Urinary bladder (tissue), 4 donors: ENCODE data around the gene PGAM1. TPM values are rescaled to one million over a fixed set of nuclear protein-coding genes. Genes with fewer than 3 reads are reported as not detected.
"Not testable (repeated sequence)": the region's sequence is repeated elsewhere in the genome, so short reads cannot be mapped to it uniquely, and the experiment has no call there.

Source experiments
- DNase-seq: peaks from one replicate; pipeline ENCODE4 v3.0.0-alpha.2; 2015; ENCODE audit errors: extremely low spot score
- H3K27ac ChIP-seq: one replicate; pipeline ENCODE4 v1.5.1; 2013; ENCODE audit warnings: low read depth, mild to moderate bottlenecking, moderate library complexity
- H3K36me3 ChIP-seq: one replicate; pipeline ENCODE4 v1.6.1; 2013; ENCODE audit warnings: mild to moderate bottlenecking, moderate library complexity; ENCODE audit not compliant: insufficient read depth
- H3K4me1 ChIP-seq: one replicate; pipeline ENCODE4 v1.6.1; 2013; ENCODE audit warnings: mild to moderate bottlenecking, moderate library complexity; ENCODE audit not compliant: insufficient read depth
- H3K4me3 ChIP-seq: one replicate; pipeline ENCODE4 v1.5.1; 2013; ENCODE audit warnings: low read depth, low read length
- WGBS: extraction: QIAGEN DNeasy Blood & Tissue Kit; methylation state at CpG from one replicate; pipeline ENCODE4 v1.1.7; 2013; 5-methylcytosine and 5-hydroxymethylcytosine counted together
- polyA plus RNA-seq: library from polyadenylated mRNA; stranded (reverse); fragments of 200-250 nt; gene quantifications from one replicate; pipeline ENCODE4 v1.2.3, GENCODE V29; 2013
- total RNA-seq: library from RNA; depleted of rRNA; stranded (reverse); fragments of >200 nt; gene quantifications from one replicate; pipeline ENCODE4 v1.2.3, GENCODE V29; 2014
- donor health status: healthy with polysubstance abuse.
- donor health status: healthy.

The PGAM1 gene
- total and polyA plus RNA-seq, 2 donors = 109 to 260 TPM

GRCh38 chr10:97454330-97455036, 28.5 kb downstream of the PGAM1 start:
- Histone ChIP-seq H3K4me3 (no peak overlapping the region), H3K36me3 (no peaks in the 10 kb centered on the region), H3K27ac (no peak overlapping the region), H3K4me1 (no peaks in the 10 kb centered on the region)
- 74% methylated on average over 3 of the region's 3 CpGs for WGBS
- peak; percentile 58 for DNase-seq

- no peak for DNase-seq
- Histone ChIP-seq H3K36me3 (peaks cover 2% of the 10 kb centered on the region), H3K27ac (no peak overlapping the region), H3K4me1 (no peaks in the 10 kb centered on the region), H3K4me3 (no peak overlapping the region)
- 67% methylated on average over 5 of the region's 5 CpGs for WGBS
Observed at GRCh38 chr10:97456034-97456685, 30.2 kb downstream of the PGAM1 start.

- no peak overlapping the region for H3K4me3 ChIP-seq
- no peak overlapping the region for H3K27ac ChIP-seq
- peaks cover 2% of the 10 kb centered on the region for H3K36me3 ChIP-seq
- no peaks in the 10 kb centered on the region for H3K4me1 ChIP-seq
- DNase-seq = no peak
- 72% methylated on average over 3 of the region's 3 CpGs for WGBS
Observed at GRCh38 chr10:97456686-97457065, 30.7 kb downstream of the PGAM1 start.

- no peak for DNase-seq
- Histone ChIP-seq H3K4me3 (no peak overlapping the region), H3K36me3 (peaks cover 3% of the 10 kb centered on the region), H3K4me1 (no peaks in the 10 kb centered on the region), H3K27ac (no peak overlapping the region)
- 95% methylated on average over 7 of the region's 7 CpGs for WGBS
Observed at GRCh38 chr10:97459111-97459510, 33.1 kb downstream of the PGAM1 start.

GRCh38 chr10:97459933-97460332, 33.9 kb downstream of the PGAM1 start:
- H3K4me3 ChIP-seq = no peak overlapping the region
- H3K4me1 ChIP-seq = no peaks in the 10 kb centered on the region
- 76% methylated on average over 7 of the region's 7 CpGs for WGBS
- no peak for DNase-seq
- H3K36me3 ChIP-seq = peaks cover 7% of the 10 kb centered on the region
- no peak overlapping the region for H3K27ac ChIP-seq

GRCh38 chr10:97462309-97462708, 36.3 kb downstream of the PGAM1 start:
- 94% methylated on average over 2 of the region's 2 CpGs for WGBS

GRCh38 chr10:97463363-97464132, 37.6 kb downstream of the PGAM1 start:
- H3K27ac ChIP-seq = no peak overlapping the region
- WGBS = 84% methylated on average over 4 of the region's 4 CpGs
- H3K4me3 ChIP-seq = no peak overlapping the region
- peaks cover 13% of the 10 kb centered on the region for H3K36me3 ChIP-seq
- DNase-seq = no peak
- H3K4me1 ChIP-seq = no peaks in the 10 kb centered on the region

More at GRCh38 chr10:97462309-97462708, 36.3 kb downstream of the PGAM1 start:
- Histone ChIP-seq H3K36me3 (peaks cover 13% of the 10 kb centered on the region), H3K4me3 (no peak overlapping the region), H3K27ac (no peak overlapping the region), H3K4me1 (no peaks in the 10 kb centered on the region)
- no peak for DNase-seq

GRCh38 chr10:97464226-97464625, 38.2 kb downstream of the PGAM1 start:
- DNase-seq = no peak
- H3K36me3 ChIP-seq = peaks cover 15% of the 10 kb centered on the region
- no peaks in the 10 kb centered on the region for H3K4me1 ChIP-seq
- no peak overlapping the region for H3K27ac ChIP-seq
- H3K4me3 ChIP-seq = no peak overlapping the region
- WGBS = 54% methylated on average over 1 of the region's 1 CpG

GRCh38 chr10:97465982-97466381, 40.0 kb downstream of the PGAM1 start:
- Histone ChIP-seq H3K4me3 (no peak overlapping the region), H3K4me1 (no peaks in the 10 kb centered on the region), H3K27ac (no peak overlapping the region), H3K36me3 (peaks cover 12% of the 10 kb centered on the region)
- 89% methylated on average over 7 of the region's 7 CpGs for WGBS
- DNase-seq = no peak

- Histone ChIP-seq H3K36me3 (peaks cover 12% of the 10 kb centered on the region), H3K27ac (no peak overlapping the region), H3K4me3 (no peak overlapping the region), H3K4me1 (no peaks in the 10 kb centered on the region)
- DNase-seq = no peak
- 87% methylated on average over 4 of the region's 4 CpGs for WGBS
Observed at GRCh38 chr10:97466755-97467154, 40.8 kb downstream of the PGAM1 start.

GRCh38 chr10:97468162-97468561, 42.2 kb downstream of the PGAM1 start:
- Histone ChIP-seq H3K4me1 (no peaks in the 10 kb centered on the region), H3K4me3 (no peak overlapping the region), H3K36me3 (peaks cover 12% of the 10 kb centered on the region), H3K27ac (no peak overlapping the region)
- DNase-seq = no peak
- WGBS = 72% methylated on average over 3 of the region's 3 CpGs

GRCh38 chr10:97468781-97469180, 42.8 kb downstream of the PGAM1 start:
- not testable (repeated sequence) for H3K4me1 ChIP-seq, H3K27ac ChIP-seq, H3K4me3 ChIP-seq, DNase-seq
- peaks cover 12% of the 10 kb centered on the region for H3K36me3 ChIP-seq
- WGBS = 90% methylated on average over 12 of the region's 12 CpGs

GRCh38 chr10:97474918-97475317, 48.9 kb downstream of the PGAM1 start:
- no peak for DNase-seq
- no peak overlapping the region for H3K27ac ChIP-seq
- H3K36me3 ChIP-seq = peaks cover 5% of the 10 kb centered on the region
- WGBS = 97% methylated on average over 4 of the region's 4 CpGs
- no peaks in the 10 kb centered on the region for H3K4me1 ChIP-seq
- H3K4me3 ChIP-seq = no peak overlapping the region
